Fibroblast of pulmonary artery (primary cell): ENCODE measurements around the gene XXYLT1.

Source experiments
- DNase-seq: peaks from one replicate; pipeline ENCODE4 v3.0.0-alpha.2; 2010; ENCODE audit warnings: low read depth
- H3K4me3 ChIP-seq: replicated peaks from 2 replicates; pipeline ENCODE4 v1.5.1; 2011; ENCODE audit warnings: low read depth, mild to moderate bottlenecking, control low read depth, low read length, moderate library complexity
- TF ChIP-seq, protein P1 (sequence below): IDR thresholded peaks from 2 replicates; pipeline ENCODE4 v1.5.1; 2011; ENCODE audit warnings: mild to moderate bottlenecking, control low read depth, low read length, inconsistent platforms; ENCODE audit errors: missing control alignments

XXYLT1 gene, protein sequence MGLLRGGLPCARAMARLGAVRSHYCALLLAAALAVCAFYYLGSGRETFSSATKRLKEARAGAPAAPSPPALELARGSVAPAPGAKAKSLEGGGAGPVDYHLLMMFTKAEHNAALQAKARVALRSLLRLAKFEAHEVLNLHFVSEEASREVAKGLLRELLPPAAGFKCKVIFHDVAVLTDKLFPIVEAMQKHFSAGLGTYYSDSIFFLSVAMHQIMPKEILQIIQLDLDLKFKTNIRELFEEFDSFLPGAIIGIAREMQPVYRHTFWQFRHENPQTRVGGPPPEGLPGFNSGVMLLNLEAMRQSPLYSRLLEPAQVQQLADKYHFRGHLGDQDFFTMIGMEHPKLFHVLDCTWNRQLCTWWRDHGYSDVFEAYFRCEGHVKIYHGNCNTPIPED

DNA sequence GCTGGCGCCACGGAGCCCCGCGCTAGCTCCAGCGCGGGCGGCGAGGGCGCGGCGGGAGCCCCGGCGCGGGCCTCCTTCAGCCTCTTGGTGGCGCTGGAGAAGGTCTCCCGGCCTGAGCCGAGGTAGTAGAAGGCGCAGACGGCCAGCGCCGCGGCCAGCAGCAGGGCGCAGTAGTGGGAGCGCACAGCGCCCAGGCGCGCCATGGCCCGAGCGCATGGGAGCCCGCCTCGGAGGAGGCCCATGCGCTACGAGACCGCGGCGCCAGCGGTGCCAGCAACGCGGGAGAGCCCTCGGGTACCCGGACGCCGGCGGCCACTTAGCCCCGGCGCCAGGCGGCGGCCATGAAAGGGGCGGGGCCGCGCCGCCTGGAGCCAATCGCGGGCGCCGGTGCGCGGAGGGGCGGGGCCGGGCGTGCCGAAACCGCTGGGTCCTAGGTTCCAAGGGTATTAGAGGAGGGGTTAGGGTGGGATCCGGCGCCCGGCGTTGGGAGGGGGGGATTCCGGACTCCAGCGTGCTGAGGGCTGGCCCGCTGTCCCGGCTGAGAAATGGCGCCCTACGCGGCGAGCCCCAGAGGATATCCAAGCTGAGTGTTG, at the start of gene XXYLT1:
XXYLT1 (minus strand) TSS at position 343 of the 593 bp plus-strand sequence; CDS start at position 242, 101 bp downstream.
- TF ChIP-seq, protein P1, sequence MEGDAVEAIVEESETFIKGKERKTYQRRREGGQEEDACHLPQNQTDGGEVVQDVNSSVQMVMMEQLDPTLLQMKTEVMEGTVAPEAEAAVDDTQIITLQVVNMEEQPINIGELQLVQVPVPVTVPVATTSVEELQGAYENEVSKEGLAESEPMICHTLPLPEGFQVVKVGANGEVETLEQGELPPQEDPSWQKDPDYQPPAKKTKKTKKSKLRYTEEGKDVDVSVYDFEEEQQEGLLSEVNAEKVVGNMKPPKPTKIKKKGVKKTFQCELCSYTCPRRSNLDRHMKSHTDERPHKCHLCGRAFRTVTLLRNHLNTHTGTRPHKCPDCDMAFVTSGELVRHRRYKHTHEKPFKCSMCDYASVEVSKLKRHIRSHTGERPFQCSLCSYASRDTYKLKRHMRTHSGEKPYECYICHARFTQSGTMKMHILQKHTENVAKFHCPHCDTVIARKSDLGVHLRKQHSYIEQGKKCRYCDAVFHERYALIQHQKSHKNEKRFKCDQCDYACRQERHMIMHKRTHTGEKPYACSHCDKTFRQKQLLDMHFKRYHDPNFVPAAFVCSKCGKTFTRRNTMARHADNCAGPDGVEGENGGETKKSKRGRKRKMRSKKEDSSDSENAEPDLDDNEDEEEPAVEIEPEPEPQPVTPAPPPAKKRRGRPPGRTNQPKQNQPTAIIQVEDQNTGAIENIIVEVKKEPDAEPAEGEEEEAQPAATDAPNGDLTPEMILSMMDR, result peak; percentile 24
- H3K4me3 ChIP-seq, result peak within 1 kb of the TSS; percentile 82
- peak; percentile 89 for DNase-seq

DNA sequence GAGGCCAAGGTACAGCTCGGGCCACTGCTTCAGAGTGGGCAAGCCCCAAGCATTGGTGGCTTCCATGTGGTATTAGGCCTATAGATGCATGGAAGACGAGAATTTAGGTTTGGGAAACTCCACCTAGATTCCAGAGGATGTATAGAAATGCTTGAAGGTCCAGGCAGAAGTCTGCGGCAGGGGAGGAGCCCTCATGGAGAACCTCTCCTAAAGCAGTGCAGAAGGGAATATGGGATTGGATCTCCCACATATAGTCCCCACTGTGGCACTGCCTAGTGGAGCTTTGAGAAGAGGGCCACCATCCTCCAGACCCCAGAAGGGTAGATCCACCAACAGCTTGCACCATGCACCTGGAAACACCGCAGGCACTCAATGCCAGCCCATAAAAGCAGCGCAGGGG, 48.1 kb upstream of the XXYLT1 start:
- TF ChIP-seq, protein P1, result no peak
- no peak for DNase-seq
- no peak overlapping the region for H3K4me3 ChIP-seq

DNA sequence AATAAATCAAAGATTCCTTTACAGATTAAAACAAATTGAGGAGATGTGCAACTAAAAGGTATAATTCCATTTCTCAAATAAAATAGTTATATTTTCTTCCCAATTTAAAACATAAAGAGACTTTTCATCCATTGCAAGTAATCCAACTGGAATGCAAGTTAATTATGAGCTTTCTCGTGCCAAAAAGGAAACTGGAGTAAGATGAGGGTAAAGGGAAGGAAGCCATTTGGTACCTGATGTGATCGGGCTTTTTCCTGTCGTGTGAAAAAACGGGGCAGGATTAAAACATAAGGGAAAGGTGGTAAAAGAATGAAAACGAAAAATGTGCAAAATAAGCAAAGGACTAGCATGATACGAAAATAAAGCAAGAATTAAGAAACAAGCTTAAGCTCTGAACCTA, 41.8 kb upstream of the XXYLT1 start:
- no peak overlapping the region for H3K4me3 ChIP-seq
- no peak for DNase-seq
- TF ChIP-seq, protein P1, result no peak

DNA sequence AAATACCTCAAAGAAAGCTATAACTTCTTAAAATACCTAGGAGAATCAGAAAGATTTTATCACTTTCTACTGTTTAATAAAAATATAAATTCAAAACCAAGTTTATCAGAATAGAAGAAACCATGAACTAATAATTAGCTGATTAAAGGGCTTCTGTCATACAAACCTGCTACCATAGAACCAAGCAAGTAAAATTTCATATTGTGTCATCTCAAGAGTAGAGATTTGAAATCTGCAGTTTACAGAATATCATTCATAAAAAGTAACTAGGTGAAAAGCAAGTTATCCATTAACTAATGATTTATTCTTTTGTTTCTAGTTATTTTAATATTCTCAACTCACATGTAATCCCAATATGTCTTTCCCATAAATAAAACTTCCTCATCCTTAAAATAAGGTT, 36.8 kb upstream of the XXYLT1 start:
- TF ChIP-seq, protein P1, result no peak
- no peak overlapping the region for H3K4me3 ChIP-seq
- DNase-seq, result no peak

DNA sequence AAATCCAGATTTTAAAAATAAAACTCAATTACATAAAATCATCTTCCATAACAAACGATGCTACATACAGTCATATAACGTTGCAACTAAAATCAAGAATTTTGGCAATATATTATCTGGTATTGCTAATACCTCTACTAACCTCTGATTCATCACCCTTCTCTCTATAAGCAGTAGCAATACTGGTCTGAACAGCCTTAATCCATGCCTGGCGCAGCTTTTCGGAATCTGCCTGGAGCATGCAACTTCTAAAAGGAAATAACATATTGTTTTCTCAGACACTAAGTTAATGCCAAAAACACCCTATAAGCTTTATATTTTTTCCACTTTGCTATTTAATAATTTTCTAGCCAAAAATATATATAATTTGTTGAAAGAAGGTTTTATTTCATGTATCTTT, 35.4 kb upstream of the XXYLT1 start:
- no peak overlapping the region for H3K4me3 ChIP-seq
- TF ChIP-seq, protein P1, result no peak
- DNase-seq, result no peak

DNA sequence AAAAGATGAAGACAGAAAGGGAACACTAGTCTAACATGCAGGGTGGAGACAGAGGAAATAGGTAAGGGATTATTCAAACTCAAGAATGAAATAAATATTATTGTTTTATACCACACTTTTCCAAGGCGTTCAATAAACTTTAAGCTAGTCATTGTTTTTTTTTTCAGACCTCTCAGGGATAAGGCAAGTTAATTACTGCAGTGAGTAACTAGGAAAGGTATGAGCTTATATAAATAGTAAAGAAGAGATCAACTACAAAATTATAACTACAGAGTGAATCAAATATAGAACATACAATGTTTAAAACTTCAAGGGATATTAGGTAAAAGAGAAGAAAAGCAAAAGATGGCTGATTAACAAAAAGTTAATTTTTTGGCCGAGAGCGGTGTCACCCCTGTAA, 31.5 kb upstream of the XXYLT1 start:
- no peak for DNase-seq
- no peak overlapping the region for H3K4me3 ChIP-seq
- TF ChIP-seq, protein P1, result no peak
